ENCODE data around the gene SUPT6H.

The SUPT6H gene

GRCh38 chr17:28745786-28746411 lies 83.9 kb downstream of the SUPT6H start:
- no peak for TF ChIP-seq CTCF (IDR thresholded peaks at IDR 0.05; ENCODE audit: borderline replicate concordance, insufficient read depth, low read depth, low read length)

GRCh38 chr17:28746611-28747050 lies 84.6 kb downstream of the SUPT6H start:
- H3K4me3 ChIP-seq (ENCODE audit: low read depth, low read length), result no peak overlapping the region
- TF ChIP-seq CTCF (IDR thresholded peaks at IDR 0.05; ENCODE audit: borderline replicate concordance, insufficient read depth, low read depth, low read length), result no peak

More at GRCh38 chr17:28745786-28746411, 83.9 kb downstream of the SUPT6H start:
- H3K4me3 ChIP-seq (ENCODE audit: low read depth, low read length), result peak overlapping the region; percentile 80

GRCh38 chr17:28747051-28747691 lies 85.2 kb downstream of the SUPT6H start:
- no peak for TF ChIP-seq CTCF (IDR thresholded peaks at IDR 0.05; ENCODE audit: borderline replicate concordance, insufficient read depth, low read depth, low read length)
- no peak overlapping the region for H3K4me3 ChIP-seq (ENCODE audit: low read depth, low read length)

GRCh38 chr17:28747801-28748750 lies 86.1 kb downstream of the SUPT6H start:
- H3K4me3 ChIP-seq (ENCODE audit: low read depth, low read length), result no peak overlapping the region
- TF ChIP-seq CTCF (IDR thresholded peaks at IDR 0.05; ENCODE audit: borderline replicate concordance, insufficient read depth, low read depth, low read length), result no peak

- no peak overlapping the region for H3K4me3 ChIP-seq (ENCODE audit: low read depth, low read length)
- TF ChIP-seq CTCF (IDR thresholded peaks at IDR 0.05; ENCODE audit: borderline replicate concordance, insufficient read depth, low read depth, low read length), result no peak
Measured at GRCh38 chr17:28748852-28749515, 87.0 kb downstream of the SUPT6H start.

- no peak for TF ChIP-seq CTCF (IDR thresholded peaks at IDR 0.05; ENCODE audit: borderline replicate concordance, insufficient read depth, low read depth, low read length)
- no peak overlapping the region for H3K4me3 ChIP-seq (ENCODE audit: low read depth, low read length)
Measured at GRCh38 chr17:28749516-28750177, 87.6 kb downstream of the SUPT6H start.
